ENCODE data around the gene SMAGP. TPM values are rescaled to one million over a fixed set of nuclear protein-coding genes. Genes with fewer than 3 reads are reported as not detected.
"Not testable (repeated sequence)": the region's sequence is repeated elsewhere in the genome, so short reads cannot be mapped to it uniquely, and the experiment has no call there.

Gene SMAGP
- total RNA-seq, 1 donor from 2014 or later, result 31.3 TPM

DNA sequence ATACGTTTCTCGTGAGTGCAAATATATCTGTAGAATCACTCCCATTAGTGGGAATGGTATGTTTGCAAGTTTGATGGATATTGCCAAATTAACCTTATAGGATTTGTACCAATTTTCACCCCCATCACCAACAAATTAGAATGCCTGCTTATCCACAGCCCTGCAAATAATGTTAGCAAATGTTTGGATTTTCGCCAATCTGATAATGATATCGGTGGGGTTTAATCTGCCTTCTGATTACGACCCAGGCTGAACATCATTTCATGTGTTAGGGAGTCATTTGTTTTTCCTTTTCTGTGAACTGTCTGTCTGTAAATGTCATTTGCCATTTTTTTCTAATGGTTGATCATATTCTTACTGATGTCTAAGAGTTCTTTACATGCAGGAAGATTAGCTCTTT is 35.7 kb downstream of the SMAGP start:
- Histone ChIP-seq H3K9me3 (no peaks in the 10 kb centered on the region), H3K36me3 (no peaks in the 10 kb centered on the region), H3K4me1 (peaks cover 5% of the 10 kb centered on the region), H3K27me3 (ENCODE audit: low read depth) (no peaks in the 10 kb centered on the region), H3K27ac (no peak overlapping the region), H3K4me3 (no peak overlapping the region)
- TF ChIP-seq, protein P1, sequence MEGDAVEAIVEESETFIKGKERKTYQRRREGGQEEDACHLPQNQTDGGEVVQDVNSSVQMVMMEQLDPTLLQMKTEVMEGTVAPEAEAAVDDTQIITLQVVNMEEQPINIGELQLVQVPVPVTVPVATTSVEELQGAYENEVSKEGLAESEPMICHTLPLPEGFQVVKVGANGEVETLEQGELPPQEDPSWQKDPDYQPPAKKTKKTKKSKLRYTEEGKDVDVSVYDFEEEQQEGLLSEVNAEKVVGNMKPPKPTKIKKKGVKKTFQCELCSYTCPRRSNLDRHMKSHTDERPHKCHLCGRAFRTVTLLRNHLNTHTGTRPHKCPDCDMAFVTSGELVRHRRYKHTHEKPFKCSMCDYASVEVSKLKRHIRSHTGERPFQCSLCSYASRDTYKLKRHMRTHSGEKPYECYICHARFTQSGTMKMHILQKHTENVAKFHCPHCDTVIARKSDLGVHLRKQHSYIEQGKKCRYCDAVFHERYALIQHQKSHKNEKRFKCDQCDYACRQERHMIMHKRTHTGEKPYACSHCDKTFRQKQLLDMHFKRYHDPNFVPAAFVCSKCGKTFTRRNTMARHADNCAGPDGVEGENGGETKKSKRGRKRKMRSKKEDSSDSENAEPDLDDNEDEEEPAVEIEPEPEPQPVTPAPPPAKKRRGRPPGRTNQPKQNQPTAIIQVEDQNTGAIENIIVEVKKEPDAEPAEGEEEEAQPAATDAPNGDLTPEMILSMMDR (IDR thresholded peaks at IDR 0.05), result no peak
- intact Hi-C loops (cut with DNase I), result no loop called here
- no peak for DNase-seq
- ATAC-seq, result no peak

GRCh38 chr12:51232642-51233041 is 37.6 kb downstream of the SMAGP start:
- Histone ChIP-seq H3K27ac (no peak overlapping the region), H3K27me3 (ENCODE audit: low read depth) (no peaks in the 10 kb centered on the region), H3K4me1 (no peaks in the 10 kb centered on the region), H3K9me3 (no peaks in the 10 kb centered on the region), H3K36me3 (no peaks in the 10 kb centered on the region), H3K4me3 (no peak overlapping the region)
- TF ChIP-seq, protein P1 (IDR thresholded peaks at IDR 0.05), result no peak
- no peak for DNase-seq
- ATAC-seq, result no peak
- intact Hi-C loops (cut with DNase I), result no loop called here

DNA sequence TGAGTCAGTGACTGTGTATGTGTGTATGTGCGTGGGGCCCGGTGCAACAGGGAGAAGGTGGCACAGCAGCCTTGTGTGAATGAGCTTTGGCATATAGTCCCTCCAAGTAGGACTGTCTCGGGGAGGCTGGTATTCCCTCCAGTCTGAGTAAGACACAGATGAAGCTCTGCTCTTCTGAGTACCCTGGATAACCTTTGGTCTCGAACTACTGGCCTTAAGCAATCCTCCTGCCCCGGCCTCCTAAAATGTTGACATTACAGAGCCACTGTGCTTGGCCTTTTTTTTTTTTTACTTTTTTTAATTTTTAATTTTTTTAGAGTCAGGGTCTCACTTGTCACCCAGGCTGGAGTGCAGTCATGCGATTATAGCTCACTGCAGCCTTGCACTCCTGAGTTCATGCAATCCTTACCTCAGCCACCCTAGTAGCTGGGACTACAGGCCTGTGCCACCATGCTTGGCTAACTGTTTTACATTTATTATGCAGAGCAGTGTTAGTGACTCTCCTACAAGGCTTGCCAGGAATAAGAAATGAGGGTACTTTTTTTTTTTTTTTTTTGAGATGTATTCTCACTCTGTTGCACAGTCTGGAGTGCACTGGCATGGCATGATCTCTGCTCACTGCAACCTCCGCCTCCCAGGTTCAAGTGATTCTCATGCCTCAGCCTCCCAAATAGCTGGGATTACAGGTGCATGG is 41.0 kb downstream of the SMAGP start:
- DNase-seq, result no peak
- Histone ChIP-seq H3K36me3 (no peaks in the 10 kb centered on the region), H3K27me3 (ENCODE audit: low read depth) (no peaks in the 10 kb centered on the region), H3K9me3 (no peaks in the 10 kb centered on the region), H3K4me1 (no peaks in the 10 kb centered on the region), H3K27ac (no peak overlapping the region), H3K4me3 (no peak overlapping the region)
- intact Hi-C loops (cut with DNase I), result no loop called here
- TF ChIP-seq, protein P1 (IDR thresholded peaks at IDR 0.05), result no peak
- ATAC-seq, result no peak

- Histone ChIP-seq H3K27me3 (ENCODE audit: low read depth) (no peaks in the 10 kb centered on the region), H3K36me3 (no peaks in the 10 kb centered on the region), H3K4me3 (no peak overlapping the region), H3K9me3 (no peaks in the 10 kb centered on the region), H3K4me1 (no peaks in the 10 kb centered on the region), H3K27ac (no peak overlapping the region)
- intact Hi-C loops (cut with DNase I), result no loop called here
- no peak for DNase-seq
- TF ChIP-seq, protein P1 (IDR thresholded peaks at IDR 0.05), result no peak
- ATAC-seq, result no peak
These were observed 42.3 kb downstream of the SMAGP start for GRCh38 chr12:51227962-51228361.

DNA sequence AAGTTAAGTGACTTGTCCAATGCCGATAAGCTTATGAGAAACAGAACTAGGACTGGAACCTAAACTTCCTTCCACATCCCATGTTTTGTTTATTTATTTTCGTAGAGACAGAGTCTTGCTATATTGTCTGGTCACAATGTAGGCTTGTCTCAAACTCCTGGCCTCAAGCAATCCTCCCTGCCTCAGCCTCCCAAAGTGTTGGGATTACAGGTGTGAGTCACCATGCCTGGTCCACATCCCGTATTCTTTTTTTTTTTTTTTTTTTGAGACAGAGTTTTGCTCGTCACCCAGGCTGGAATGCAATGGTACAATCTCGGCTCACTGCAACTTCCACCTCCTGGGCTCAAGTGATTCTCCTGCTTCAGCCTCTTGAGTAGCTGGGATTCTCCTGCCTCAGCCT is 43.1 kb downstream of the SMAGP start:
- H3K9me3 ChIP-seq; H3K27me3 ChIP-seq (ENCODE audit: low read depth); intact Hi-C loops (cut with DNase I); H3K27ac ChIP-seq; H3K4me1 ChIP-seq; H3K4me3 ChIP-seq; ATAC-seq; DNase-seq; H3K36me3 ChIP-seq: not testable (repeated sequence)

GRCh38 chr12:51225771-51226170 is 44.4 kb downstream of the SMAGP start:
- H3K9me3 ChIP-seq, result no peaks in the 10 kb centered on the region
- H3K27ac ChIP-seq, result no peak overlapping the region
- H3K4me1 ChIP-seq, result no peaks in the 10 kb centered on the region
- H3K4me3 ChIP-seq, result no peak overlapping the region
- intact Hi-C loops (cut with DNase I), result no loop called here
- ATAC-seq, result no peak
- no peak for DNase-seq
- H3K27me3 ChIP-seq (ENCODE audit: low read depth), result no peaks in the 10 kb centered on the region
- no peaks in the 10 kb centered on the region for H3K36me3 ChIP-seq
- TF ChIP-seq, protein P1 (IDR thresholded peaks at IDR 0.05), result no peak
